NCI-H146 (cell line): ENCODE measurements around the gene SLC35D3.
"Not testable (repeated sequence)": the region's sequence is repeated elsewhere in the genome, so short reads cannot be mapped to it uniquely, and the experiment has no call there.

Experiments
- DNase-seq: peaks from one replicate; lab custom pipeline; 2025; lab: John Stamatoyannopoulos, UW

Gene SLC35D3

GRCh38 chr6:136921936-136922684 is at the start of gene SLC35D3:
Gene SLC35D3, plus strand, starts transcription at chr6:136922301. Its CDS starts 128 bp downstream, at chr6:136922429.
- peak; percentile 92 for DNase-seq

- no peak for DNase-seq
Observed at GRCh38 chr6:136873748-136874147, 48.4 kb upstream of the SLC35D3 start.

GRCh38 chr6:136876469-136876868 is 45.6 kb upstream of the SLC35D3 start:
- not testable (repeated sequence) for DNase-seq

GRCh38 chr6:136880748-136881460 is 41.2 kb upstream of the SLC35D3 start:
- DNase-seq, result no peak

GRCh38 chr6:136886091-136886490 is 36.0 kb upstream of the SLC35D3 start:
- no peak for DNase-seq

GRCh38 chr6:136887953-136888352 is 34.1 kb upstream of the SLC35D3 start:
- peak; percentile 90 for DNase-seq

- peak; percentile 95 for DNase-seq
Observed at GRCh38 chr6:136889271-136890193, 32.6 kb upstream of the SLC35D3 start.

GRCh38 chr6:136890194-136890839 is 31.8 kb upstream of the SLC35D3 start:
- peak; percentile 58 for DNase-seq

- DNase-seq, result no peak
Observed at GRCh38 chr6:136890986-136891385, 31.1 kb upstream of the SLC35D3 start.

- no peak for DNase-seq
Observed at GRCh38 chr6:136893187-136893586, 28.9 kb upstream of the SLC35D3 start.

GRCh38 chr6:136895901-136896300 is 26.2 kb upstream of the SLC35D3 start:
- no peak for DNase-seq

- peak; percentile 78 for DNase-seq
Observed at GRCh38 chr6:136897071-136897470, 25.0 kb upstream of the SLC35D3 start.

- DNase-seq, result no peak
Observed at GRCh38 chr6:136901212-136901784, 20.8 kb upstream of the SLC35D3 start.

GRCh38 chr6:136904477-136904876 is 17.6 kb upstream of the SLC35D3 start:
- not testable (repeated sequence) for DNase-seq

GRCh38 chr6:136914947-136915346 is 7.2 kb upstream of the SLC35D3 start:
- no peak for DNase-seq

GRCh38 chr6:136918706-136919105 is 3.4 kb upstream of the SLC35D3 start:
- peak; percentile 67 for DNase-seq

GRCh38 chr6:136920216-136920615 is 1.9 kb upstream of the SLC35D3 start:
- DNase-seq, result peak; percentile 61

GRCh38 chr6:136920671-136921380 is 1.3 kb upstream of the SLC35D3 start:
- DNase-seq, result peak; percentile 78

- peak; percentile 82 for DNase-seq
Observed at GRCh38 chr6:136921381-136921935, 643 bp upstream of the SLC35D3 start.

- peak; percentile 93 for DNase-seq
Observed at GRCh38 chr6:136922685-136923006, 545 bp downstream of the SLC35D3 start.
